NOMO-1 treated with dmso at 0.1 percent for 144 hours (cell line): Measurements from ENCODE around the gene ZG16.
A peak's percentile ranks its signal among the peaks of the same experiment; 100 is the strongest.

Experiments
- DNase-seq: peaks from one replicate; lab custom pipeline; 2025; ENCODE audit not compliant: unreplicated experiment; lab: John Stamatoyannopoulos, UW

The ZG16 gene

GRCh38 chr16:29820271-29820701 is 42.2 kb downstream of the ZG16 start, which contains the start of gene MVP:
TSS of gene MVP (plus strand) at chr16:29820462. CDS start at chr16:29830550, 10,088 bp downstream.
- DNase-seq, result peak; percentile 70

GRCh38 chr16:29820730-29821642 is 42.9 kb downstream of the ZG16 start:
- no peak for DNase-seq

- no peak for DNase-seq
These were observed 43.6 kb downstream of the ZG16 start for GRCh38 chr16:29821643-29822115.

- no peak for DNase-seq
These were observed 46.6 kb downstream of the ZG16 start for GRCh38 chr16:29824589-29825144.

GRCh38 chr16:29825145-29826044 is 47.3 kb downstream of the ZG16 start:
- DNase-seq, result no peak

GRCh38 chr16:29826342-29826695 is 48.3 kb downstream of the ZG16 start:
- no peak for DNase-seq

GRCh38 chr16:29830774-29831173 is 52.7 kb downstream of the ZG16 start:
- DNase-seq, result no peak

GRCh38 chr16:29831490-29831889 is 53.4 kb downstream of the ZG16 start:
- no peak for DNase-seq
